GM19438 (cell line): ENCODE data around the gene SH3GLB2.

ENCODE experiments used
- ATAC-seq: cut with Tn5 transposase; IDR thresholded peaks from one replicate; pipeline ENCODE4 v1.9.1; 2021; ENCODE audit warnings: low read depth; ENCODE audit not compliant: unreplicated experiment

Gene SH3GLB2

GRCh38 chr9:129054163-129054851, 26.2 kb upstream of the SH3GLB2 start:
- no peak for ATAC-seq

DNA sequence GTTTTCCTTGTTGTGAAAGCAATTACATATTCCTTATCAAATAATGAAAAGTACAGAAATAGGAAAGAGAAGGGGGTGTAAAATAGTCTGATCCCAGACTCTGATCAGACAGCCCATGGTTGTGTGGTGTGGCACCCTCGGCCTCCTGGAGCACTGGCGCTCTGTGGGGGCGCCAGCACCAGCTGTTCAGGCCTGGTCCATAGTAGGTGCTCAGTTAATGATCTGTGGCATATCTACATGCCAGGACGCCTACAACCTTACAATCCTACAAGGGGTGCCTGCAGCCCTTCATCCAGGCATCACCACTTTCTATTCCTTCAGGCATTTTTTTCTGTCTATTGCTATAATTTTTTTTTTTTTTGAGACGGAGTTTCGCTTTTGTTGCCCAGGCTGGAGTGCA, 24.9 kb upstream of the SH3GLB2 start:
- ATAC-seq = no peak

GRCh38 chr9:129052592-129052991, 24.5 kb upstream of the SH3GLB2 start:
- no peak for ATAC-seq

- ATAC-seq = no peak
Observed at GRCh38 chr9:129042016-129042415, 13.9 kb upstream of the SH3GLB2 start.

DNA sequence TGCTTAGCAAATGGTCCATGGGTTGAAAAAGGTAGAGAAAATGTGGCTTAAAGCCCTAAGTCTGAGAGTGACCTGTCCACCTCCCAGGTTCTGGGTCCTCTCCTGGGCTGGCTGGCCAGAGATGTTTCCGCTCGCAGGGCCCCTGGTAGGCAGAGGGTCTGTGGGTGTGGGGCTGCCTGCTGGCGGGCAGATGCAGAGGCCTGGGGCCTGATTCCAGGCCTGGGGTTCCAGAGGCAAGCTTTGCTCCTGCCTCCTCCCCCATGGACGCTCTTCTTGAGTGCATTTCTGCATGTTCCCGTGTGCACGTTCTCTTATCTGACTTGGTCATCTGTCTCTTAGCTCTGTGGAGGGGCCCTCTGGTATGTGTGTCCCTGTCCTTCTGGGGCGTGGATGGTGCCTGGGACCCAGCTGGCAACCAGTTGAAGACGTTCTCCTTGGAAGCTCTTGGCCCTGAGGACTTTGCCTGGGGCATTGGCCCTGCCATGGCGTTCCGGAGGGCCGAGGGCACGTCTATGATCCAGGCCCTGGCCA, 12.0 kb upstream of the SH3GLB2 start:
- no peak for ATAC-seq

GRCh38 chr9:129038109-129038852, 10.2 kb upstream of the SH3GLB2 start:
- ATAC-seq = no peak

DNA sequence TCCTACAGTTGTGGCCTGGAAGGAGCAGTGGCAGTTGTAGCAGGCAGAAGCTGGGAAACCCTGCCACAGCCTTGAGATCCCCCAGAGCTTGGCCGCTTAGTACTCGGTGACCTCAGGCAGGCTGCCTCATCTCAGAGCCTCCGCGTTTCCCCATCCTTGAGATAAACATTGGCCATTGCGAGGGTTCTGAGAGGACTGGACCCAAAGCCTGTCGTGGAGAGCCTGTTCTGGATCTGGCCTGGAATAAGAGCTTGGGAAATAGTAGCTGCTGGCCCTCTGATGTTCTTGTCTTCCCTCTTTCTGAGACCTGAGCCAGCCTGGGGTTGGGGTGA, 9.6 kb upstream of the SH3GLB2 start:
- ATAC-seq = no peak

- ATAC-seq = no peak
Observed at GRCh38 chr9:129036923-129037766, 9.0 kb upstream of the SH3GLB2 start.

DNA sequence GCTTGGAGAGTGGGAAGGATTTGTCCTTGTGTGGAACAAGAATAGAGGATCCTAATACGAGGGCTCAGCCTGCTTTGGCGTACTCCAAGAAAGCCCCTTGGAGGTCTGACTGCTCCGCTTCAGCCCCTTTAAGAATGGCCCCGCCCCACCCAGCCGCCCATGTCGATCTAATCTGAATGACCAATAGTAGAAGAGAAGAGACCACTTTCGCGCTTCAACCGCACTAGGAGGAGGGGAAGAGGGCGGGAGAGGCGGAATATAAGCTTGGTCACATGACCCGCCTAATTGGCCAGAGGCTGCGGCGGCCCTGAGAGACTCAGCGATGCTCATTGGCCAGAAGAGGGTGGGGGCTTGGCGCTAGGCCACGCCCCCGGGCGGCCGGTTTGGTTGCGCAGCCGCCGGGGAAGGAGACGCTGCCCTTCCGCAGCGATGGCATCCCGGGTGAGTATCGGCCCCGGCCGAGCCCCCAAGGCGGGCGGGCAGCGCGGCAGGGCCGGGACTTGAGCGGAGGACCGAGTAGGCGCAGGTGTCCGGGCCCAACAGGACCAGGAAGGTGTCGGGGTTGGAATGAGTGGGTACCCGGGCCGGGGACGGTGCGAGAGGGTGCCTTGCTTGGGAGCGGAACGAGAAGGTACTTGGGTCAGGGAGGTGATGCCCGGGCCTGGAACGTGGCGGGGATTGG, 8.3 kb upstream of the SH3GLB2 start, which contains the start of gene MIGA2:
Gene MIGA2, plus strand, starts transcription at position 386 of the 682 bp plus-strand sequence. CDS start 3,969 bp downstream, outside the sequence.
- ATAC-seq = peak; percentile 97

DNA sequence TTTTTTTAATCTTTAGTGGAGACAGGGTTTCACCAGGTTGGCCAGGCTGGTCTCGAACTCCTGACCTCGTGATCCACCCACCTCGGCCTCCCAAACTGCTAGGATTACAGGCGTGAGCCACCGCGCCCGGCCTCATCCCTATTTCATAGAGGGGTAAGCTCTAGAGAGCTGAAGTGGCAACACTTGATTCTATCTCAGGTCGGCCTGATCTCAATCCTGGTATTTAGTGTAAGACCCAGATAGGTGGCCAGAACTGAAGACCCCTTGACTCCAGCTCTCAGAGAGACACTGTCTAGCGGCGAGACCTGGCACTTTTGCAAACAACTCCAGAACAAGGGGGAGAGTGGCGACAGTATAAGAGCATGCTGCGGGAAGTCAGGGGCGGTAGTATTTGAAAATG, 7.7 kb upstream of the SH3GLB2 start:
- peak; percentile 7 for ATAC-seq

- no peak for ATAC-seq
Observed at GRCh38 chr9:129033216-129033615, 5.1 kb upstream of the SH3GLB2 start.

GRCh38 chr9:129032541-129033159, 4.5 kb upstream of the SH3GLB2 start:
- ATAC-seq = no peak

GRCh38 chr9:129031514-129031913, 3.4 kb upstream of the SH3GLB2 start:
- no peak for ATAC-seq

GRCh38 chr9:129030191-129030590, 2.1 kb upstream of the SH3GLB2 start:
- no peak for ATAC-seq

DNA sequence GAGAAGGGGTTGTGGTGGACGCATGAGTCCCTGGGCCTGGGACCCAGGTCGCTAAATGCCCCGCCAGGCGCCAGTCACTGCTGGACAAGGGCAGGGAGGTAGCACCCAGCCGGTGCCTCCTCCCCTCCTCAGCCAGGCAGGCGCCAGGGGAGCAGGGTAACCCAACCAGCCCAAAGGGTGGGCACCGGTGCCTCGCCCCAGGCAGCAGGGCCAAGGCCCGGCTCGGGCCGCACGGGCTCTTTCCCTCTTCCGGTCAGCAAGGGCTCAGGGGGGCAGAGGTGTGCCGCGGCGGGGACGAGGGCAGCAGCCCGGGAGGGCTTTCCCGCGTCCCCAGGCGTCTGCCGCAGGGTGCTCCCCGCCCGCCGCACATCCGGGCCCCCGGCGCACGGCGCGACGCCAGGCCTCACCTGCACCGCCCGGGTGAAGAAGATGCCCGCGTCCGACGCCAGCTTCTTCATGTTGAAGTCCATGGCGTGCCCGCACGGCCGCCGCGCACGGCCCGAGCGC, 393 bp downstream of the SH3GLB2 start:
- ATAC-seq = peak; percentile 38

DNA sequence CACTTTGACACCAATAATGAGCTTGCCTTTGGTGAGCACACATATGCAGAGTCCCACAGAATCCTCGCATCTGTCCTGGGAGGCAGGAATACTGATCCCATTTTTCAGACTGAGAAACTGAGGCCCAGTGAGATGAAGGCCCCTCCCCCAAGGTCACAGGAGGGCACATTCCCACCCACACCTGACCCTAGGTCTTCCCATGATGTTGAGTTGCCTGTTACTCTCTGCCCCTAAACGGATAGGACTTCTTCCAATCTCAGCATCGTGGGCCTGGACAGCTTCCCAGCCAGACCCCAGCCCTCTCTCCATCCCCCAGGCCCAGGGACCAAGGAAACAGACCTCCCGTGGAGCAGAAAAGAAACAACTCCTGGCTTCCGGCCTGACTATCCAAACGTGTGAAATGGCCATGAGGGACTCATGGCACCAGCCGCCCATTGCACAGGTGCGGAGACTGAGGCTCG, 877 bp downstream of the SH3GLB2 start:
- no peak for ATAC-seq

GRCh38 chr9:129026442-129027223, 1.5 kb downstream of the SH3GLB2 start:
- ATAC-seq = no peak

DNA sequence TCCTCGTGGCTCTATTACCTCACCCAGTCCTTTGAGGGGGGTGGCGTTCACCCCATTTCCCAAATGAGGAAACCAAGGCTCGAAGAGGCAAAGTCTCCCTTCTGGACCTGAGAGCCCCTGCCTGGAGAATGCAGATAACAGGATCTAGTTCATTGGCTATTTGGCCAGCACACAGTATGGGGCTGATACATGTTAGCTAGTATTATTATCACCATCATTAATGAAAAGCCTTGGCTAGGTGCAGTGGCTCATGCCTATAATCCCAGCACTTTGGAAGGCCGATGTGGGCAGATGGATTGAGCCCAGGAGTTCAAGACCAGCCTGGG, 4.3 kb downstream of the SH3GLB2 start:
- ATAC-seq = no peak
